Endodermal cell (in vitro differentiated cells): ENCODE results near the gene CLDN16. TPM values are rescaled to one million over a fixed set of nuclear protein-coding genes. Genes with fewer than 3 reads are reported as not detected.

ENCODE experiments used
- DNase-seq: peaks from one replicate; pipeline ENCODE4 v3.0.0-alpha.2; 2017
- H3K27ac ChIP-seq: 2 replicates; pipeline ENCODE4 v1.5.1; 2013; ENCODE audit warnings: mild to moderate bottlenecking, low read depth, low read length, moderate library complexity
- H3K27me3 ChIP-seq: 2 replicates; pipeline ENCODE4 v1.6.1; 2013; ENCODE audit warnings: mild to moderate bottlenecking, low read length, moderate library complexity; ENCODE audit not compliant: insufficient read depth, control insufficient read depth, poor library complexity, severe bottlenecking
- H3K36me3 ChIP-seq: 2 replicates; pipeline ENCODE4 v1.7.0; 2013; ENCODE audit warnings: mild to moderate bottlenecking, low read length, moderate library complexity; ENCODE audit not compliant: control insufficient read depth, insufficient read depth
- H3K4me1 ChIP-seq: one replicate; pipeline ENCODE4 v1.7.0; 2013; ENCODE audit warnings: low read length; ENCODE audit not compliant: control insufficient read depth, insufficient read depth
- H3K4me3 ChIP-seq: 2 replicates; pipeline ENCODE4 v1.5.1; 2013; ENCODE audit warnings: mild to moderate bottlenecking, low read length, moderate library complexity
- H3K9ac ChIP-seq: 2 replicates; pipeline ENCODE4 v1.6.1; 2013; ENCODE audit warnings: mild to moderate bottlenecking, low read length, moderate library complexity; ENCODE audit not compliant: poor library complexity, severe bottlenecking; ENCODE audit errors: extremely low read depth
- H3K9me3 ChIP-seq: 2 replicates; pipeline ENCODE4 v1.6.1; 2013; ENCODE audit warnings: mild to moderate bottlenecking, low read length, moderate library complexity; ENCODE audit not compliant: control insufficient read depth
- H3K27ac Mint-ChIP-seq: 2 replicates; pipeline ENCODE4 v1.8.0; 2020; ENCODE audit warnings: mixed read lengths
- H3K27me3 Mint-ChIP-seq: 2 replicates; pipeline ENCODE4 v1.8.0; 2021; ENCODE audit warnings: mild to moderate bottlenecking, mixed read lengths; ENCODE audit not compliant: insufficient read depth
- H3K36me3 Mint-ChIP-seq: 2 replicates; pipeline ENCODE4 v1.8.0; 2020; ENCODE audit warnings: low read depth, mixed read lengths
- H3K4me1 Mint-ChIP-seq: 2 replicates; pipeline ENCODE4 v1.8.0; 2020; ENCODE audit warnings: mixed read lengths
- H3K4me3 Mint-ChIP-seq: 2 replicates; pipeline ENCODE4 v1.8.0; 2020; ENCODE audit warnings: mild to moderate bottlenecking, moderate library complexity, mixed read lengths
- H3K9me3 Mint-ChIP-seq: 2 replicates; pipeline ENCODE4 v1.8.0; 2020; ENCODE audit warnings: mild to moderate bottlenecking, mixed read lengths
- CTCF ChIP-seq: fragments of 200-600 bp; sonication (generic); conservative IDR thresholded peaks from 2 replicates; pipeline ENCODE4 v1.5.0; 2021; ENCODE audit warnings: antibody characterized with exemption, mild to moderate bottlenecking
- WGBS, 2 experiments: methylation state at CpG; one replicate each; pipeline versions ENCODE4 v1.1.5 to v1.1.7; 2013; ENCODE audit warnings: missing lambda C conversion rate in 2 of 2, mixed read lengths in 1 of 2; ENCODE audit not compliant: insufficient coverage in 1 of 2, insufficient read length in 1 of 2; 5-methylcytosine and 5-hydroxymethylcytosine counted together
- total RNA-seq, 2 donors: library from RNA; stranded (reverse); fragmentation: NEBNext Ultra II Directional in 1 of 2; extraction: Animal tissue kit (Norgen Biotek cat#: 25700) in 1 of 2; gene quantifications; 2 replicates in 1 of 2; 3 replicates in 1 of 2; pipeline ENCODE4 v1.2.1, GENCODE V29; 2021

Gene CLDN16
- total RNA-seq, 2 donors from 2014 or later: 0.40 to 1.1 TPM

DNA sequence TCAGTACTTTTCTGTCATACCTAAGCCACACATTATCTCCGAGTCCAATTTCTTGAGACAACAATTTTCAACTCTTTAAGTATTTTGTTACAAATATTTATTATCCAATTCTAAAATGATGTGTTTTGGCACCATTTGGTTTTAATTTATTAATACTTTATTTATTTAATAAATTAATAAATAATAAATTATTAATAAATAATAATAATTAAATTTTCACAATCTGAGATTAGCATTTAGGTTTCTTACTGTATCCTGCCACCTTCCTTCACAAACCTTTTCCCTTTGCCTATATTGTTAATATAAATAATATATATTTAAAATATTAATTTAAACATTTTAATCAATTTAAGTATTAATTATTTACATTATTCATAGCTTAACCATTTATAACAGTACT, 37.9 kb downstream of the CLDN16 start:
- Histone ChIP-seq H3K27ac (no peak overlapping the region), H3K4me3 (no peak overlapping the region), H3K9ac (no peak overlapping the region), H3K27me3 (no peaks in the 10 kb centered on the region), H3K36me3 (no peaks in the 10 kb centered on the region), H3K9me3 (no peaks in the 10 kb centered on the region), H3K4me1 (no peaks in the 10 kb centered on the region)
- no peaks in the 10 kb centered on the region for H3K9me3 Mint-ChIP-seq
- WGBS, 2 experiments: 83% methylated on average over 1 of the region's 1 CpG; no CpG with 5 or more reads in 1 of the 2 experiments
- DNase-seq: no peak
- H3K27ac Mint-ChIP-seq: no peak overlapping the region
- TF ChIP-seq CTCF: no peak
- no peak overlapping the region for H3K4me3 Mint-ChIP-seq
- no peaks in the 10 kb centered on the region for H3K4me1 Mint-ChIP-seq
- no peaks in the 10 kb centered on the region for H3K36me3 Mint-ChIP-seq
- H3K27me3 Mint-ChIP-seq: no peaks in the 10 kb centered on the region

- Histone ChIP-seq H3K36me3 (no peaks in the 10 kb centered on the region), H3K9me3 (no peaks in the 10 kb centered on the region), H3K9ac (no peak overlapping the region), H3K27ac (no peak overlapping the region), H3K4me3 (no peak overlapping the region), H3K27me3 (no peaks in the 10 kb centered on the region), H3K4me1 (no peaks in the 10 kb centered on the region)
- Mint-ChIP-seq H3K9me3 (no peaks in the 10 kb centered on the region), H3K36me3 (no peaks in the 10 kb centered on the region), H3K4me3 (no peak overlapping the region), H3K4me1 (peaks cover 4% of the 10 kb centered on the region), H3K27ac (no peak overlapping the region), H3K27me3 (no peaks in the 10 kb centered on the region)
- 92 to 96% methylated on average over 4 to 6 of the region's 6 CpGs for WGBS, 2 experiments
- DNase-seq: no peak
- TF ChIP-seq CTCF: no peak
Observed at GRCh38 chr3:190426806-190427507, 39.0 kb downstream of the CLDN16 start.

DNA sequence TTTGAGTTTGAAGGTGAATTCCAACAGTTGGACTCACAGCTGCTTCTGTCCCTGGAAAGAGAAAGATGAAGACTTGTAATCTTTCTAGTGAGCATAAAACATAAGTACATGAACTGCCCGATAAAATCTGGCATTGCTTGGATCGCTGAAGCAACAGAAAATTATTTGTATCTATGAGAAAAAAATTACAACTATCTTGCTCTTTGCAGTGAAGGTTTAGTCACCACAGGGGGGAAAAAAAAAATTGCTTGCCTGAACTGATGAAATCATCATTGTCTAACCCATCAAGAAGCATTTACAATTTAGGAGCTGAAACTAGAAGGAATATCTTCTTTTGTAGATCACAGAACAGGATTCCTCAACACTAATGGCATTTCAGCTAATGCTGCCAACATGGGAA, 41.7 kb downstream of the CLDN16 start:
- peaks cover 3% of the 10 kb centered on the region for H3K4me1 ChIP-seq
- H3K27me3 Mint-ChIP-seq: no peaks in the 10 kb centered on the region
- H3K4me1 Mint-ChIP-seq: peaks cover 12% of the 10 kb centered on the region
- no peaks in the 10 kb centered on the region for H3K36me3 ChIP-seq
- TF ChIP-seq CTCF: no peak
- no peak overlapping the region for H3K4me3 Mint-ChIP-seq
- no peak overlapping the region for H3K9ac ChIP-seq
- H3K9me3 ChIP-seq: peaks cover 12% of the 10 kb centered on the region
- H3K27ac ChIP-seq: no peak overlapping the region
- no peak overlapping the region for H3K4me3 ChIP-seq
- 96 to 100% methylated on average over 1 to 2 of the region's 2 CpGs for WGBS, 2 experiments
- no peak for DNase-seq
- H3K36me3 Mint-ChIP-seq: no peaks in the 10 kb centered on the region
- no peaks in the 10 kb centered on the region for H3K27me3 ChIP-seq
- H3K9me3 Mint-ChIP-seq: peaks cover 9% of the 10 kb centered on the region
- H3K27ac Mint-ChIP-seq: no peak overlapping the region
